ENCODE results near the gene TECTB.

TECTB gene

DNA sequence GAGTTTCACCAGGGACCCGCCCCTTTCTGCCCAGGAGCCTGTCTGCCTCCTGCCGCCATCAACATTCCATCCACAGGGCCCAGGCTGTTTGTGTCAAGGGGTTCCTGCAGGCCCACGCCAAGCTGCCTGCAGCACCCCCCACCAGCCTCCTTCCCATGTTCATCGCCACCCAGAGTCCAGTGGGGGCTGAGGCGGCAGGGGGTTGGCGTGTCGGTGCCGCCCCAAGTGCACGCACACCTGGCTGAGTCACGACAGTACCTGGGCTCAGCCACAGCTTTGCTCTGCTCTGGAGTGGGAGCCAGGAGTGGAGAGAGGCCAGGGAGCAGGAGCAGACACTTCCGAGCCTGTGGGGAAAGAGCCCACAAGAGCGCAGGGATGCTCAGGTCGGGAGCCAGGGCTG lies 42.8 kb upstream of the TECTB start:
- Histone ChIP-seq H3K9me3 (ENCODE audit: severe bottlenecking) (no peaks in the 10 kb centered on the region), H3K36me3 (no peaks in the 10 kb centered on the region), H3K4me3 (ENCODE audit: low read depth, low read length) (no peak overlapping the region), H3K27ac (no peak overlapping the region), H3K27me3 (ENCODE audit: insufficient read depth, low read depth, severe bottlenecking) (peaks cover 3% of the 10 kb centered on the region)
- TF ChIP-seq, protein P1, sequence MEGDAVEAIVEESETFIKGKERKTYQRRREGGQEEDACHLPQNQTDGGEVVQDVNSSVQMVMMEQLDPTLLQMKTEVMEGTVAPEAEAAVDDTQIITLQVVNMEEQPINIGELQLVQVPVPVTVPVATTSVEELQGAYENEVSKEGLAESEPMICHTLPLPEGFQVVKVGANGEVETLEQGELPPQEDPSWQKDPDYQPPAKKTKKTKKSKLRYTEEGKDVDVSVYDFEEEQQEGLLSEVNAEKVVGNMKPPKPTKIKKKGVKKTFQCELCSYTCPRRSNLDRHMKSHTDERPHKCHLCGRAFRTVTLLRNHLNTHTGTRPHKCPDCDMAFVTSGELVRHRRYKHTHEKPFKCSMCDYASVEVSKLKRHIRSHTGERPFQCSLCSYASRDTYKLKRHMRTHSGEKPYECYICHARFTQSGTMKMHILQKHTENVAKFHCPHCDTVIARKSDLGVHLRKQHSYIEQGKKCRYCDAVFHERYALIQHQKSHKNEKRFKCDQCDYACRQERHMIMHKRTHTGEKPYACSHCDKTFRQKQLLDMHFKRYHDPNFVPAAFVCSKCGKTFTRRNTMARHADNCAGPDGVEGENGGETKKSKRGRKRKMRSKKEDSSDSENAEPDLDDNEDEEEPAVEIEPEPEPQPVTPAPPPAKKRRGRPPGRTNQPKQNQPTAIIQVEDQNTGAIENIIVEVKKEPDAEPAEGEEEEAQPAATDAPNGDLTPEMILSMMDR (IDR thresholded peaks at IDR 0.05; ENCODE audit: low read depth, low read length) = no peak
- DNase-seq = no peak

DNA sequence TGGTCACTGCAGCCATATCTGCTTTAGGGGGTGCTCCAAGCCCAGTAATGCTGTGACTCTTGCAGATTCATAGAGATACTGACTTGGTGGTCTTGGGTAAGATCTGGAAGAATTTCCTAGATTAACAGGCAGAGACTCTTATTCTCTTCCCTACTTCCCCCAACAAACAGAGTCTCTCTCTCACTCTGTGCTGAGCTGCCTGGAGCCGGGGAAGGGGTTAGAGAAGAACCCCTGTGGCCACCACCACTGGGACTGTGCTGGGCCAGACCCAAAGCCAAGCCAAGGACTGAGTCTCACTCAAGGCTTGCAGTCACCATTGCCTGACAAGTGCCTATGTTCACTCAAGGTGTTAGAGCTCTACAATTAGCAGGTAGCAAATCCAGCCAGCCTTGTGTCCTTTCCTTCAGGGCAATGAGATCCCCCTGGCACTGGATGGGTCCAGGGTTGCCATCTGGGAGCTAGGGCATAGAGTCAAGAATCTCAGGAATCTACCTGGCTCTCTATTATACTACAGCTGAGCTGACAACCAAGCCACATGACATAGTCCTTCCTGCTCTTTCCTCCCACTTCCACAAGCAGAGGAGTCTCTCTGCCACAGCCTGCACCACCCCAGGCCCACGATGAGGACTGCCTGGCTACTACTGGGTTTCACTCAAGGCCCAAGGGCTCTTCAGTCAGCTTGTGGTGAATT lies 41.4 kb upstream of the TECTB start:
- DNase-seq = no peak
- Histone ChIP-seq H3K9me3 (ENCODE audit: severe bottlenecking) (no peaks in the 10 kb centered on the region), H3K4me3 (ENCODE audit: low read depth, low read length) (no peak overlapping the region), H3K36me3 (no peaks in the 10 kb centered on the region), H3K27me3 (ENCODE audit: insufficient read depth, low read depth, severe bottlenecking) (peaks cover 3% of the 10 kb centered on the region), H3K27ac (no peak overlapping the region)
- TF ChIP-seq, protein P1 (IDR thresholded peaks at IDR 0.05; ENCODE audit: low read depth, low read length) = no peak

DNA sequence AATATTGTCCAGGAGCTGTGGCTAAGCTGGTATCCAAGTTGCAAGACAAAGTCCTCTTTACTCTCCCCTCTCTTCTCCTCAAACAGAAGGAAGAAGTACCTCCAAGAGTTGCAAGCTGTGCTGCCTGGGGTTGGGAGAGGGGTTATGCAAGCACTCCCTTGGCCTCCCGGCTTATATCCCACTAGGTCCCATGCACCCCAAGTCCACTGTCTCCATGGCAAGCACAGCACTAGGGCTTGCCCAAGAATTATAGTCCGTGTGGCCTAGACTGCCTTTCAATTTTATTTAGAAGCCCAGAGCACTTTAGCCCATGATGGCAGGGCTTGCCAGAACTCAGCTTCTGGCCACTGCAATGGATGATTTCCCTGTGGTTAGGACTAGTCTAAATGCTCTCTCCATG lies 40.4 kb upstream of the TECTB start:
- Histone ChIP-seq H3K4me3 (ENCODE audit: low read depth, low read length) (no peak overlapping the region), H3K27ac (no peak overlapping the region), H3K27me3 (ENCODE audit: insufficient read depth, low read depth, severe bottlenecking) (peaks cover 3% of the 10 kb centered on the region), H3K36me3 (no peaks in the 10 kb centered on the region), H3K9me3 (ENCODE audit: severe bottlenecking) (no peaks in the 10 kb centered on the region)
- TF ChIP-seq, protein P1 (IDR thresholded peaks at IDR 0.05; ENCODE audit: low read depth, low read length) = no peak
- no peak for DNase-seq

DNA sequence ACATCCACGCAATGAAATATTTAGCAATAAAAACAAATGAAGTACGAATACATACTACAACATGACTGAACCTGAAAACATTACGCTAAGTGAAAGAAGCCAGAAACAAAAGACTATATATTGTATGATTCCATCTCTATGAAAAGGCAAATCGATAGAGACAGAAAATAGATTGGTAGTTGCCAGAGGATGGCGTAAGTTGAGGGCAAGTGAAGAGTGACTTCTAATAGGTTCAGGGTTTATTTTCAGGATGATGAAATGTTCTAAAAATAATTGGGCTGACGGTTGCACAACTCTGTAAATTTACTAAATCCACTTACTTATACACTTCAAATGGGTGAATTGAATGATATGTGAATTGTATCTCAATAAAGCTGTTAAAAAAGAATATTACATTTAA lies 39.5 kb upstream of the TECTB start:
- Histone ChIP-seq H3K27ac (no peak overlapping the region), H3K27me3 (ENCODE audit: insufficient read depth, low read depth, severe bottlenecking) (peaks cover 3% of the 10 kb centered on the region), H3K9me3 (ENCODE audit: severe bottlenecking) (peaks cover under 1% of the 10 kb centered on the region), H3K36me3 (no peaks in the 10 kb centered on the region), H3K4me3 (ENCODE audit: low read depth, low read length) (no peak overlapping the region)
- TF ChIP-seq, protein P1 (IDR thresholded peaks at IDR 0.05; ENCODE audit: low read depth, low read length) = no peak
- no peak for DNase-seq

DNA sequence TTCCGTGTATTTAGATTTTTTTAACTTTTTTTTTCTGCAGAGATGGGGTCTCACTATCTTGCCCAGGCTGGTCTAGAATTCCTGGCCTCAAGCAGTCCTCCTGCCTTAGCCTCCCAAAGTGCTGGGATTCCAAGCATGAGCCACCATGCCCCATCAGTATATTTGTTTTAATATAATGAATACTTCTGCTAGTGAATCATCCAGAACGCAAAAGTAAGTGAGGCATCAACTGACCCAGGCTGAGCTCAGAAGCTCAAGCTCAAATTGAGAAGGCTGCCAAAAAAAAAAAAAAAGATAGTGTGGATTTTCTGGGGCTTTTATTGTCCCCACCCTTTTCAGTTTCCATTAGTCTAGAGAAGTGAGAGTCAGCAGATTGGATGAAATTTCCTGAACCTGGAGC lies 39.0 kb upstream of the TECTB start:
- H3K27me3 ChIP-seq (ENCODE audit: insufficient read depth, low read depth, severe bottlenecking) = peaks cover 3% of the 10 kb centered on the region
- TF ChIP-seq, protein P1 (IDR thresholded peaks at IDR 0.05; ENCODE audit: low read depth, low read length) = no peak
- no peak for DNase-seq

DNA sequence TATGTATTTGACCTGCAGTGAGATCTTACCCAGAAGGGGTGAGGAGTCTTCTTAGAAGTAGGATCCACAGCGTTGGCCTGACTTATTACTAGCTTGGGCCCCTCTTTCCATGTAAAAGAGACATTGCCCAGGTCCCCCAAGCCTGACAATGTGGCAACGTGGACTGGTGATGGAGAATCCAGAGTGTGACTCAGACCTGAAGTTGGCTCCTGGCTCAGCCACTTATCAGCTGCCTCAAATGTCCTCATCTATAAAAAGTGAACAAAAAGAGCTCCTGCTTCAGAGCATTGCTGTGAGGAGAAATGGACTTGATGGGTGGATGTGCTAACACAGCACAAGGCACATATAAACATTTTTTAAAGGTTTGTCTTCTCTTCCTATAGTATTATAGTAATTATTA lies 35.4 kb upstream of the TECTB start:
- TF ChIP-seq, protein P1 (IDR thresholded peaks at IDR 0.05; ENCODE audit: low read depth, low read length) = no peak

More for the DNA sequence above, 39.0 kb upstream of the TECTB start:
- H3K36me3 ChIP-seq = no peaks in the 10 kb centered on the region
- H3K27ac ChIP-seq = no peak overlapping the region
- H3K4me3 ChIP-seq (ENCODE audit: low read depth, low read length) = no peak overlapping the region
- peaks cover 5% of the 10 kb centered on the region for H3K9me3 ChIP-seq (ENCODE audit: severe bottlenecking)

More for the DNA sequence above, 35.4 kb upstream of the TECTB start:
- Histone ChIP-seq H3K4me3 (ENCODE audit: low read depth, low read length) (no peak overlapping the region), H3K36me3 (no peaks in the 10 kb centered on the region), H3K9me3 (ENCODE audit: severe bottlenecking) (peaks cover 17% of the 10 kb centered on the region), H3K27ac (no peak overlapping the region), H3K27me3 (ENCODE audit: insufficient read depth, low read depth, severe bottlenecking) (no peaks in the 10 kb centered on the region)
- DNase-seq = no peak

All from WERI-Rb-1 (cell line).